CD14-positive monocyte (primary cell): Measurements from ENCODE around the gene XYLT1. TPM values are rescaled to one million over a fixed set of nuclear protein-coding genes. Genes with fewer than 3 reads are reported as not detected.

Experiments used
- DNase-seq, 3 donors: peaks; one replicate each; pipeline ENCODE4 v3.0.0-alpha.2; 2011 to 2022
- H2AFZ ChIP-seq: 2 replicates; pipeline ENCODE4 v1.6.0; 2012; ENCODE audit warnings: mild to moderate bottlenecking, low read depth, low read length, inconsistent platforms; ENCODE audit not compliant: insufficient read depth, poor library complexity, severe bottlenecking
- H3K27ac ChIP-seq, 2 donors: 1 replicate in 1 of 2; 2 replicates in 1 of 2; pipeline ENCODE4 v1.5.1; 2012 to 2013; ENCODE audit warnings: low read length in 2 of 2, control low read depth in 1 of 2, inconsistent platforms in 1 of 2, low read depth in 1 of 2, mild to moderate bottlenecking in 1 of 2
- H3K27me3 ChIP-seq, 2 donors: one replicate each; pipeline versions ENCODE4 v1.6.0 to v1.6.1; 2011 to 2013; ENCODE audit warnings: low read length in 2 of 2; ENCODE audit not compliant: control insufficient read depth in 2 of 2, insufficient read depth in 2 of 2
- H3K36me3 ChIP-seq, 2 donors: replicated peaks in 1 of 2; 1 replicate in 1 of 2; 2 replicates in 1 of 2; pipeline versions ENCODE4 v1.5.1 to v1.6.1; 2012 to 2013; ENCODE audit warnings: low read length in 2 of 2, control low read depth in 1 of 2, inconsistent platforms in 1 of 2, mild to moderate bottlenecking in 1 of 2; ENCODE audit not compliant: insufficient read depth in 2 of 2, control insufficient read depth in 1 of 2
- H3K4me1 ChIP-seq, 2 donors: 1 replicate in 1 of 2; 2 replicates in 1 of 2; pipeline versions ENCODE4 v1.5.1 to v1.6.1; 2012 to 2013; ENCODE audit warnings: low read length in 2 of 2, control low read depth in 1 of 2, inconsistent platforms in 1 of 2, mild to moderate bottlenecking in 1 of 2, moderate library complexity in 1 of 2; ENCODE audit not compliant: insufficient read depth in 2 of 2, control insufficient read depth in 1 of 2
- H3K4me2 ChIP-seq: replicated peaks from 2 replicates; pipeline ENCODE3; 2012; ENCODE audit warnings: low read length, moderate library complexity, mild to moderate bottlenecking; ENCODE audit not compliant: poor library complexity, severe bottlenecking; ENCODE audit errors: extremely low read depth
- H3K4me3 ChIP-seq, 3 experiments: fragments of 200-600 bp in 1 of 3; sonication (generic) in 1 of 3; replicated peaks in 1 of 3; 1 replicate in 2 of 3; 2 replicates in 1 of 3; pipeline ENCODE4 v1.5.1; 2011 to 2013; ENCODE audit warnings: low read length in 3 of 3, mild to moderate bottlenecking in 3 of 3, control low read depth in 2 of 3, low read depth in 2 of 3, inconsistent platforms in 1 of 3, moderate library complexity in 1 of 3
- H3K79me2 ChIP-seq: 2 replicates; pipeline ENCODE4 v1.6.0; 2012; ENCODE audit warnings: mild to moderate bottlenecking, control low read depth, inconsistent platforms, low read length, moderate library complexity; ENCODE audit not compliant: insufficient read depth
- H3K9ac ChIP-seq: 2 replicates; pipeline ENCODE4 v1.6.0; 2017; ENCODE audit warnings: low read length, mild to moderate bottlenecking; ENCODE audit not compliant: insufficient read depth, poor library complexity, severe bottlenecking
- H3K9me3 ChIP-seq, 2 donors: replicated peaks in 1 of 2; 1 replicate in 1 of 2; 2 replicates in 1 of 2; pipeline versions ENCODE4 v1.5.1 to v1.6.1; 2012 to 2013; ENCODE audit warnings: low read length in 2 of 2, control low read depth in 1 of 2; ENCODE audit not compliant: control insufficient read depth in 1 of 2, insufficient read depth in 1 of 2
- H4K20me1 ChIP-seq: 2 replicates; pipeline ENCODE4 v1.6.0; 2012; ENCODE audit warnings: mild to moderate bottlenecking, low read length, control low read depth, moderate library complexity; ENCODE audit not compliant: insufficient read depth
- H3K27ac Mint-ChIP-seq, 7 donors: one replicate each; pipeline ENCODE4 v1.8.0; 2020; ENCODE audit warnings: mild to moderate bottlenecking in 7 of 7, mixed read lengths in 7 of 7, moderate library complexity in 6 of 7, inconsistent platforms in 2 of 7
- H3K27me3 Mint-ChIP-seq, 3 donors: one replicate each; pipeline ENCODE4 v1.8.0; 2021 to 2022; ENCODE audit warnings: low read depth in 3 of 3, mild to moderate bottlenecking in 3 of 3, mixed read lengths in 3 of 3, moderate library complexity in 3 of 3, inconsistent platforms in 1 of 3
- H3K36me3 Mint-ChIP-seq, 2 donors: one replicate each; pipeline ENCODE4 v1.8.0; 2020; ENCODE audit warnings: mixed read lengths in 2 of 2, inconsistent platforms in 1 of 2, mild to moderate bottlenecking in 1 of 2
- H3K4me1 Mint-ChIP-seq: one replicate; pipeline ENCODE4 v1.8.0; 2020; ENCODE audit warnings: mild to moderate bottlenecking, mixed read lengths
- H3K4me3 Mint-ChIP-seq, 2 donors: one replicate each; pipeline ENCODE4 v1.8.0; 2020; ENCODE audit warnings: mild to moderate bottlenecking in 2 of 2, mixed read lengths in 2 of 2, moderate library complexity in 1 of 2
- H3K9me3 Mint-ChIP-seq, 7 donors: one replicate each; pipeline ENCODE4 v1.8.0; 2020 to 2022; ENCODE audit warnings: mixed read lengths in 7 of 7, mild to moderate bottlenecking in 6 of 7, moderate library complexity in 6 of 7, inconsistent platforms in 2 of 7
- WGBS: methylation state at CpG from one replicate; pipeline ENCODE4 v1.1.5; 2013; ENCODE audit warnings: missing lambda C conversion rate; ENCODE audit not compliant: insufficient coverage; 5-methylcytosine and 5-hydroxymethylcytosine counted together
- intact Hi-C, 2 donors: fragments of 100-400 bp; cut with micrococcal nuclease; formaldehyde crosslinking; loops; one replicate each; pipeline versions ENCODE4 v1.15.0 to v1.15.1; 2023
- polyA plus RNA-seq, 3 donors: library from polyadenylated mRNA; depleted of rRNA in 1 of 3; unstranded in 2 of 3; stranded (reverse) in 1 of 3; fragments of 300-500 nt in 2 of 3; fragments of >200 nt in 1 of 3; fragmentation: Illumina TruSeq in 2 of 3; gene quantifications; 1 replicate in 2 of 3; 2 replicates in 1 of 3; pipeline ENCODE4 v1.2.3, GENCODE V29; 2012 to 2021
- TF ChIP-seq, protein P1 (sequence below): fragments of 200-600 bp; IDR thresholded peaks from one replicate; pipeline ENCODE4 v1.8.0; 2022; ENCODE audit warnings: antibody characterized with exemption, mild to moderate bottlenecking

XYLT1 gene
- polyA plus RNA-seq, 3 donors: 0.51 to 9.4 (median 1.6) TPM

DNA sequence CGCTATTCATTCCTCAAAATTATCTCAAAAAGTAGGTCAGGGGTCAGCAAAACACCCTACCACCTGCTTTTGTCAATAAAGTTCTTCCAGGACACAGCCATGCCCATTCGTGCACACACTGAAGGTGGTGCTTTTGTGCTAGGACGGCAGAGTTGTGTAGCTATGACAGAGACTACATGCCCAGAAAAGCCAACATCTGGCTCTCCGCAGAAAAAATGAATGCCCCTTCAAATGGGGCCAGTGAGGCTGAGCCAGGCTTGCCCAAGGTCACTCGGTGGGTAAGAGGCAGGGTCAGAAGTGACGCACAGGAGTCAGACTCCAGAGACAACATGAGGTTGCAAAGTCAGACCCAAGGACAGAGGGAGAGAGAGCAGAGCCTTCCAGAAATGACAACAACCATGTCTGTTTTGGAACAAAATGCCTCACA, 200.1 kb downstream of the XYLT1 start:
- H3K27me3 Mint-ChIP-seq: peaks cover 0 to 4% (median 0%) of the 10 kb centered on the region in 3 donors
- Histone ChIP-seq H3K9me3 (no peaks in the 10 kb centered on the region), H3K27me3 (no peaks in the 10 kb centered on the region), H3K4me3 (no peak overlapping the region), H3K36me3 (no peaks in the 10 kb centered on the region), H3K4me1 (peaks cover 38 to 53% of the 10 kb centered on the region in 2 donors), H2AFZ (no peak overlapping the region), H3K79me2 (peaks cover 39% of the 10 kb centered on the region), H3K27ac (peak overlapping the region in 1 of 2 donors; percentile 26), H3K9ac (no peak overlapping the region), H4K20me1 (peaks cover 7% of the 10 kb centered on the region), H3K4me2 (no peak overlapping the region)
- 92% methylated on average over 6 of the region's 6 CpGs for whole genome bisulfite sequencing
- no peak for DNase-seq
- H3K27ac Mint-ChIP-seq: peak overlapping the region in 4 of 7 donors; percentile 0 to 37 (median 24)
- intact Hi-C loops: loop anchor here in 1 of 2 donors (10.0 kb wide), 1 partner anchor 64 kb away; no protein-coding TSS in a partner anchor
- peaks cover 6 to 7% of the 10 kb centered on the region in 2 donors for H3K36me3 Mint-ChIP-seq
- H3K4me3 Mint-ChIP-seq: no peak overlapping the region
- TF ChIP-seq, protein P1, sequence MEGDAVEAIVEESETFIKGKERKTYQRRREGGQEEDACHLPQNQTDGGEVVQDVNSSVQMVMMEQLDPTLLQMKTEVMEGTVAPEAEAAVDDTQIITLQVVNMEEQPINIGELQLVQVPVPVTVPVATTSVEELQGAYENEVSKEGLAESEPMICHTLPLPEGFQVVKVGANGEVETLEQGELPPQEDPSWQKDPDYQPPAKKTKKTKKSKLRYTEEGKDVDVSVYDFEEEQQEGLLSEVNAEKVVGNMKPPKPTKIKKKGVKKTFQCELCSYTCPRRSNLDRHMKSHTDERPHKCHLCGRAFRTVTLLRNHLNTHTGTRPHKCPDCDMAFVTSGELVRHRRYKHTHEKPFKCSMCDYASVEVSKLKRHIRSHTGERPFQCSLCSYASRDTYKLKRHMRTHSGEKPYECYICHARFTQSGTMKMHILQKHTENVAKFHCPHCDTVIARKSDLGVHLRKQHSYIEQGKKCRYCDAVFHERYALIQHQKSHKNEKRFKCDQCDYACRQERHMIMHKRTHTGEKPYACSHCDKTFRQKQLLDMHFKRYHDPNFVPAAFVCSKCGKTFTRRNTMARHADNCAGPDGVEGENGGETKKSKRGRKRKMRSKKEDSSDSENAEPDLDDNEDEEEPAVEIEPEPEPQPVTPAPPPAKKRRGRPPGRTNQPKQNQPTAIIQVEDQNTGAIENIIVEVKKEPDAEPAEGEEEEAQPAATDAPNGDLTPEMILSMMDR: no peak
- H3K9me3 Mint-ChIP-seq: no peaks in the 10 kb centered on the region
- H3K4me1 Mint-ChIP-seq: peaks cover 52% of the 10 kb centered on the region

DNA sequence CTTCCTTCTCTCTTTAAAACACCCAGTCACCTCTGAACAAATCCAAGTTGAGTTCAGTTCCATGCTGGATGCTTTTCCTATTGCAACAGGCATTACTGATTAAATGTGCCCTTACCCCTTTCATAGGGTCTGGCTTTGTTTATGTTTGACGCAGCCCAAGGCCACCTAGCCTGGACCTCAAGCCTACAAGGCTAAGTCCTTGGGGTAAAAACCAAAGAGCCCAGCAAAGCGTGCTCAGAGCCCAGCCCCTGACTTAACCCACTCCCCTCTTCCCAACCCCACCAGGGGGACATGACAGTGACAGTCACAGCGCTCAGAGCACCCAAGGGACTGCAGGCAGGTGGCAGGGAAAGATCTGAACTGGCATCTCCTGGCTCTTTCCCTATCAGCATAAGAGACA, 200.6 kb downstream of the XYLT1 start:
- Histone ChIP-seq H3K36me3 (no peaks in the 10 kb centered on the region), H3K4me3 (no peak overlapping the region), H3K4me1 (peaks cover 32 to 47% of the 10 kb centered on the region in 2 donors), H3K4me2 (no peak overlapping the region), H3K9ac (no peak overlapping the region), H4K20me1 (peaks cover 7% of the 10 kb centered on the region), H3K27me3 (no peaks in the 10 kb centered on the region), H3K9me3 (no peaks in the 10 kb centered on the region), H2AFZ (no peak overlapping the region), H3K27ac (peak overlapping the region in 1 of 2 donors; percentile 26), H3K79me2 (peaks cover 39% of the 10 kb centered on the region)
- TF ChIP-seq, protein P1: no peak
- Mint-ChIP-seq H3K27ac (peak overlapping the region in 5 of 7 donors; percentile 7 to 61 (median 26)), H3K9me3 (no peaks in the 10 kb centered on the region), H3K36me3 (peaks cover 6 to 7% of the 10 kb centered on the region in 2 donors), H3K27me3 (peaks cover 0 to 4% (median 0%) of the 10 kb centered on the region in 3 donors), H3K4me1 (peaks cover 48% of the 10 kb centered on the region), H3K4me3 (no peak overlapping the region)
- no peak for DNase-seq
- intact Hi-C loops: loop anchor here in 1 of 2 donors (10.0 kb wide), 1 partner anchor 65 kb away; no protein-coding TSS in a partner anchor
- WGBS: 94% methylated on average over 2 of the region's 3 CpGs
